ENCODE results near the gene WWOX.
A peak's percentile ranks its signal among the peaks of the same experiment; 100 is the strongest.

Gene WWOX

DNA sequence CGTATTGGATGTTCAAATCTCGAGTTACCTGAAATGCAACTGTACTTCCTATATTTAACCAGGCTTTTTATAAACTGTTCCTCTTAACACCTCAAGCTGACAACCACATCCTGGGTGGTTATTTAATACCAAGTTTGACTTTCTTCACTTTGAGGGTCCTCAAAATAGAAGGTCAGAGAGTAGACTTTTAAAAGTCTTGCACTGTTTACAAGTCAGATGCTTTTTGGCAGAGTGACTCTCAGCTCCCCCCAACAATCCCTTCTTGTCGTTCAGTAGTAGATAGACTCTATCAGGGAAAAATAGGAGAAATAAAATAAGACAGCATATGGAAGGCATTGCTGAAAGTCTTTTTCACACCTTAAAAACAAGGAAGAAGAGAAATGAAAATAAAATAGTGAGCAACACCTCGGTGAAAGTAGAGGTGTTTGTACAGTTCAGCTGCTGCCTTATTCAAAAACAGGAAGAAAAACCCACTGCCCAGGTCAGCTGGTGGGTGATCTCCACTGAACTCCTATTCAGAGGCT is 650.4 kb downstream of the WWOX start:
- DNase-seq = no peak

DNA sequence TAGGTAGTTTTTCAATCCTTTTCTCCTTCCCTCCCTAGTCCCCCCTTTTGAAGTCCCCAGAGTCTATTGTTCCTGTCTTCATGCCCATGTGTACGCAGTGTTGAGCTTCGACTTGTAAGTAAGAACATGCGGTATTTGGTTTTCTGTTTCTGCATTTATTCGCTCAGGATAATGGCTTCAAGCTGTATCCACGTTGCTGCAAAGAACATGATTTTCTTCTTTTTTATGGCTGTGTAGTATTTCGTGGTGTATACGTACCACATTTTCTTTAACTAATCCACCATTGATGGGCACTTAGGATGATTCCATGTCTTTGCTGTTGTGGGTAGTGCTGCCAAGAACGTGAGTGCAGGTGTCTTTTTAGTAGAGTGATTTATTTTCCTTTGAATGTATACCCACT is 651.2 kb downstream of the WWOX start:
- no peak for DNase-seq

DNA sequence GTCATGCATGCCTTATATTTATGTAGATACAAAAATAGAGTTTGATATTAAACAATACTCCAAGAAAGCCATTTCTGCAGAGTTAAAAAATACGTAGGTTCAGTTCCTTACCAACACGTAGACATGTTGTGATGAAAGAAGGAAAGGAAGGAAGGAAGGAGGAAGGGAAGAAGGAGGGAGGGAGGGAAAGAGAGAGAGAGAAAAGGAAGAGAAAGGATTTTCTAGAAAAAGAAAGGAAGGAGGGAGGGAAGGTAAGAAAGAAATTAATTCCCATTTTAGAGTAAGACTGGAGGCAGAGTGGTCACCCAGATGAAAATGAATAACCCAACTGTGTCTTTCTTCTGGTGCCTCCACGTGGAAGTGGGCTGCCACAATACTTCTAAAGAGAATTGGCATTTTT is 652.1 kb downstream of the WWOX start:
- no peak for DNase-seq

DNA sequence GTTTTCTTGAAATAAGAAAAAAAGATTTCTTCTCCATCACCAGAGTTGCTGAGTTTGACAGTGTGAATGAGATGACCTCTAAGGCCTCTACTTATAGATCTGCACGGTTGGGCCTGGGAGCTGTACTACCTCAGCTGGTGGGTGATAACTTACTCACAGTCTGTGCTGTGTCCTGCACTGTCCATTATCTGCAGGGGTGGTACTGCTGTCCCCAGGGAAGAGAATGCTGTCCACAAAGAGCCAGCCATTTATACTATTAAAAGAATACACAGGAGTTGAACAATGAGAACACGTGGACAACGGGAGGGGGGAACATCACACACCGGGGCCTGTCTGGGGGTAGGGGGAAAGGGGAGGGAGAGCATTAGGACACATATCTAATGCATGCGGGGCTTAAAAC is 655.3 kb downstream of the WWOX start:
- no peak for DNase-seq

DNA sequence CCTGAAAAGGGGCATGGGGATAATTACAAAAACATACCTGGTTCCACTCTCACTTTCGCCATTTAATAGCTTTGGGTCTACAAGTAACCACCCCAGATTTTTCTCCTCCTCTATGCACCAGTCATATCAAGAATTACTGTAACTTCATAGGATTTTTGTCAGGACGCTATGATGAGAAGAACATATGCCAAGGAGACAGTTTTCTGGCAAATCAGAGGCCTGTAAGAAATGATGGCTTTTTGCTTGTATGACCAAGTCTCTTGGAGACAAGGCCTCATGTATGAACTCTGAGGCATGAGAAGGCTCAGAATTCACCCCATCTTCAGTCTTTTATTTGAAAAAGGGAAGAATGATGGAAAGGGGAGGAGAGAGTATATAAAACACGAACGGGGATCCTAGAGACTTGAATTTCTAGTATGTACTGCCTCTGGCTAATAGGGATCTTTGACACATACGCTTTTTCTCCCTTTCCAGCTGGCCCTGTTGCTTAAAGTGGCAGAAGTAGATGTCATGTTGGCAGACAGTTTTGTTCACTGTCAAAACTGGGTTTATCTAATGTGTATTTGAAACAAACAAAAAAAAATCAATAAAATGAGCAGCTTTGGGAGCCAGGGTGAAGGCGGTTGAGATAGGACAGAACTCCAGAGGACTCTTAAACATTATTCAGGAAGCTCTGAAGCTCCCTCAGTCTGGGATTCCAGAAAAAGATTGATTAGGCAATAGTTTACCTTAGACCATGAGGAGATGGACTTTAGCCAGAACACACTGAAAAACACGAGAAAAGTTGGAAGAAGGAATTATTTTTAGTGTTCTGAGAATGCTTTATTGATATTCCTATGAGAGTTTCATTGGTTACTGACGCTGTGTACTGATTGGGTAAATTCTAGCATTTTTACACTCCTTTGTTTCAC is 656.6 kb downstream of the WWOX start:
- DNase-seq = no peak

DNA sequence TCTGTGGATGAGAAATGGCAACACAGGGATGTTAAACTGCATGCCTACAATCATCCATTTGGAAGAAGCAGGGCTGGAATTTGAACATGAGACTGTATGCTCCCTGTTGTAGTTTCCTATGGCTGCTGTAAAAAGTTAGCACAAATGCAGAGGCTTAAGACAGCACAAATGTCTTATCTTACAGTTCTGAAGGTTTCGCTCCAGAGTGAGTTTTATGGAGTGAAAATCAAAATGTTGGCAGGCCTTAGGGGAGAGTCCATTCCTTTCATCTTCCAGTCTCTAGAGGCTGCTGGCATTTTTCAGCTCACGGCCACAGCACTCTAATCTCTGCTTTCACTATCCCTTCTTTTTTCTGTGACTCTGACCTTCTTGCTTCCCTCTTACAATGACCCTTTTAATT is 660.1 kb downstream of the WWOX start:
- DNase-seq = no peak

DNA sequence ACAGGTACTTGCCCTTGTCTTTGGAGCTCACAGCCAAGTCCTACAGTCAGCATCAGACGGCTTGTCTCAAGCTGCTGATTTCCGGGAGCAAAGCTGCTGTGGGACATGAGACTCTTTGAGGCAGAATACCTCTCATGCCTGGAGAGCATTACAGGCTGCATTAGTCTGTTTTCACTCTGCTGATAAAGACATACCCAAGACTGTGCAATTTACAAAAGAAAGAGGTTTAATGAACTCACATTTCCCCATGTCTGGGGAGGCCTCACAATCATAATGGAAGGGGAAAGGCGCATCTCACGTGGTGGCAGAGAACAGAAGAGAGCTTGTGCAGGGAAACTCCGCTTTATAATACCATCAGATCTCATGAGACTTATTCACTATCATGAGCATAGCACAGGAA is 661.2 kb downstream of the WWOX start:
- no peak for DNase-seq

DNA sequence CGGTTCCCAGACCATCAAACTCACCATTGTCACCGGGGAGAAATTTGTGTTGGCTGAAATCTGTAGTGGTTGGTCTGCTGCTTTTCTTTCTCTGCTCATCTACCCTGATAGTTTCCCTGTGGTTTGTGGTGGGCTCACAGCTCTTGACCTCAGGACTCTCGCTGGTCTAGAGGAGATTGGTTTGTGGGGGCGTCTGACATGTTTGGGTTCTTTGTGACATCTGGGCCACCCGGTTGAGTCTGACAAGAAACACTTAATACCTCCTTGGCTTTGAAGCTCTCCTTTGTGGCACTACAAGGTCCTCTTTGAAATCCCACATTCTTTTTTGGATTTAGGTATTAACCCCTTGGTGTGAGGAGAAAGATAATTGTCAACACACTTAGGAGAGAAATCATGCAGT is 662.0 kb downstream of the WWOX start:
- DNase-seq = no peak

DNA sequence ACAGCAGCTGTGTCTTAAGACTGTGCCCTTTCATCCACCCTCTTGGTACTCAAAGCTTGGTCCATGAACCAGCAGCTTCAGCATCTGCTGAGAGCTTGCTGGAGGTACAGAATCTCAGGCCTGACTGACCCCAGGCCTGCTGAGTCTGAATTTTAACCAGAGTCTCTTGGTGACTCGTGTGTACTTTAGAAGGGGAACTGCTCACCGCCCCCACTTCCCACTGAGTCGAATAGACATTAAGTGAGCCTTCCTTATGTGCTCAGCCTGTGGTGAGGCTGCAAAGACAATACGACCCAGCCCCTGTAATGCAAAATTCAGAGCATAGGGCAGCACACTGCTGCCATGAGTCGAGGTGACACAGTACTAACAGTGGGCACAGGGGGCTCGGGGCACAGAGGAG is 662.8 kb downstream of the WWOX start:
- DNase-seq = no peak

DNA sequence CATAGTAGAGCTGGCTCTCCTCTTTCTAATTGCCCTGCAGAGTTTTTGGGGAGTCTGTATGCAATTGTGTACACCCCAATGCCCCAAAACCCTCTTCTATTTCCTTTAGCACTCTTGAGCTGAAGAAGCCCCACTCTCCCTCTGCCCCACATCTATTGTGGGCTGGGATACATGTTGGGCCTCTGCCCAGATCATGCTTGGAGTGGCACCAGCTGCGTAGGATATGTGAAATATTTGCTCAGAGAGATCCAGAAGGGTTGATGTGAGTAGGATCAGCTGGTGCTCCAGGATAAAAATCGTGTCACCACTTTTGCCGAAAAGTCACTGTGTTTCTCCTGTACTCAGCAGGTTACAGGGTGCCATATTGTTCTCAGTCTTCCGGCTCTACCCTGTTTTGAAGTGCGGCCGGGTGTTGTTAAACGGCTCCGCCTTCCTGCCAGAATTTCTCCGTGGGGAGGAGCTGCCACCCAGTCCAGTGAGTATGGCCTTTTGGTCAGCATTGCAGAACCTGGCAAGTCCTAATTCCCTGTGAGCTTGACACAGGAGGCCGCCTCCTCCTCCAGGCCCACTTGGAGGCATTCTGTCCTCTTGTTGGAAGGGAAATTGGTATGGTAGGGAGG is 664.5 kb downstream of the WWOX start:
- no peak for DNase-seq

DNA sequence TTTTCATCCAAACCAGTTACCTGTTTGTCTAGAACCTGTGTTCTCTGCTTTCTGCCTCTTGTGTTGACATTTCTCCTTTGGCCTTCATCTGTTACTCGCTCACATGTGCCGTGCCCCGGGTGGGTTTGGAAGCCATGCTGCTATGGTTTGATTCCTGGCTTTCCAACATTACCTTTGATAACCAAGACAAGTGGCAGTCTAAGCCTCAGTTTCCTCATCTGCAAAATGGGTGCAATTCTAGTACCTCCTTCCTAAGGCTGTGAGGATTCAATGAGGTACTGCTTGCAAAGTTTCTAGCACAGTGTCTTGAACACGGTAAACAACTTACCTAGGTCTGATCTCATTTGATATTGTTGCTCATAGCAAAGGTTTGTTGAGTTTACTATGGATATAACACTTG is 665.0 kb downstream of the WWOX start:
- DNase-seq = no peak

DNA sequence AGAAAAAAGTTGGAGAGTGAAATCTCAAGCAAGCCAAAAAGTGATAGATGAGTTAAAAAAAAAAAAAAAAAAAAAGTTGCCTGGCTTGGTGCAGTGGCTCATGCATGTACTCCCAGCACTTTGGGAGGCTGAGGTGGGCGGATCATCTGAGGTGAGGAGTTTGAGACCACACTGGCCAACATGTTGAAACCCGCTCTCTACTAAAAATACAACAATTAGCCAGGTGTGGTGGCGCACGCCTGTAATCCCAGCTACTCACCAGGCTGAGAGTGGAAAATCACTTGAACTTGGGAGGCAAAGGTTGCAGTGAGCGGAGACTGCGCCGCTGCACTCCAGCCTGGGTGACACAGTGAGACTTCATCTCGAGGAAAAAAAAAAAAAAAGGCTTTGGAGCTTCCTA is 668.8 kb downstream of the WWOX start:
- no peak for DNase-seq

DNA sequence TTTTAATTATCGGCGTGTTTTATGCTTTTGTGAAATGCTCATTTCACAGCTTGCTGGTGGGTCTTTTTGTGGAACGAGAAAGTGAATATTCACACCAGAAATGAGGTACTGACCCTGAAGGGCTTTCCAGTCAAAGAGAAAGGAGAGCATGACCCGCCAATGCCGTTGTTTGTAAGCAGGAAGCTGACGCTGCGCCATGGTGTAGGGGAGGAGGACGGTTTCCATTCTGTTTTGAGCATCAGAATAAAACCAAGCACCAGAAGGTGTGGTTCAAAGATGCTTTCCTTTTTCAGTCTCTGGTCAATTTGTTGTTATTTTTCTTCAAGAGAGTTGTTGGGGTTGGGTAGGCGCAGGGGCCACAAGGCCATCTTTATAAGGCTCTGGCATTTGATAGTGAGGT is 669.3 kb downstream of the WWOX start:
- no peak for DNase-seq

DNA sequence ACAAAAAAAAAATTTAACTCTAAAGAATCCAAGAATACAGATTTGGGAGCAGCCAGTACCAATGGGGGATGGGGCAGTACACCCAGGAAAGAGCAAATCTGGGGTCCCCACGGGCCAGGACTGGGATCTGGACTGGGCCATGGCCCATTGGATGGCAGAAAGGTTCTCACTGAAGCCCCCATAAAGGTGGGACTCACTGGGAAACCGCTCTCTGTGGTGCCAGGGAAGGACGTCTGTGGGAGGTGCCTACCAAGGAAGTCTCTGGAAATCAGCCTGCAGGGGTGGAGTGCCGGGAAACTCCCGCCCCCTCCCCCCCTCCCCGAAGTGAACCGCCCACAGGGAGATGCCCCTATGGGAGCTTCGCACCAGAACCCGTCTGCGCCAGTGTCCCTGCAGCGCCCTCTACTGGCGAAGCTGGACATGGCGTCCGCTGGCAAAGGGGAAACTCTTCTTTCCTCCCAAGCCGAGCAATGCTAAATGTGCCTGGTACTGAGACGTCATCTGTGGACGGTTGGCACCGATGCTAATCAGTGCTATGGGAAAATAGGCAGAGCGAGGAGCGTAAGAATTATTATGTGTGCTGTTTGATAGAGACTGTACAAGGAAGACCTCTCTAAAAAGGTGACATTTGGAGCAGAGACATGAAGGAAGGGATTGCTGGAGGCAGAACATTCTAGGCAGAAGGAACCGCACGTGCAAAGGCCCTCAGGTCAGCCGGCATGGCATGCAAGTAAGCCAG is 671.1 kb downstream of the WWOX start:
- peak; percentile 76 for DNase-seq

DNA sequence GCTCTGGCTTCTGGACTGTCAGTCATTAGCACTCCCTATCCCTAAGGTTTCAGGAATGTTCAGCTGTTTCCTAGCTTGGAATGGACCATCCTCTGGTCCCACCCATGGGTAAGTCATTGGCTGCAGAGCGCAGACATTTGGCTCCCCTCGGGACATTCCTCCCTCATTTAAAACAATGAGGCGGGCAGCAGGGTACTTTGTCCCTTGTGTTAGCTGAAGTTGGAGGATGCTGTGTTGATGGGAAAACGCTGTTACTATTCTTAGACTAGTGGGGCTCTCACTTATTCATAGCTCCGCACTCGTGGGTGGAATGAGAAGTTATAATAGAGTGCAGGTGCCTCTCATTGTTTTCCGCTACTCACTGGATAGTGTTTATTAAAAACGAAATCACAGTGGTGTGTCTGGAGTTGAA is 673.8 kb downstream of the WWOX start:
- DNase-seq = no peak

DNA sequence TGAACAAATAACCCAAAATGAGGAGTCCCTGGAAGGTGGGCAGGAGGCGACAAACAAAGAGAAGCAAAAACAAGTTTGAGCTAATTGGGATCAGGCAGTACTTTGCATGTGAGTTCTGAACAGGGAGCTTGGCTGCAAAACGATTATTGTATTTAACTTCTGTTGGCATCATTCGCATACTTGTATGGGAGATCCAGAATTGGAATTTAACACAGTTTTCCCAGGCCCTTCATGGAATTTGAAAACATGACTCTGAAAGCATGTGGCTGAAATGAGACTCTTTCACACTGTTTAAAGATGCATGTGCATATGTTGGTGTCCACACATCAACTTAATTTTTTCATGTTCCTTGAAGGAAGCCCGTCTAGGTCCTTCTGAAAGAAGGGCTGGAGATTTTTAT is 674.3 kb downstream of the WWOX start:
- DNase-seq = no peak

DNA sequence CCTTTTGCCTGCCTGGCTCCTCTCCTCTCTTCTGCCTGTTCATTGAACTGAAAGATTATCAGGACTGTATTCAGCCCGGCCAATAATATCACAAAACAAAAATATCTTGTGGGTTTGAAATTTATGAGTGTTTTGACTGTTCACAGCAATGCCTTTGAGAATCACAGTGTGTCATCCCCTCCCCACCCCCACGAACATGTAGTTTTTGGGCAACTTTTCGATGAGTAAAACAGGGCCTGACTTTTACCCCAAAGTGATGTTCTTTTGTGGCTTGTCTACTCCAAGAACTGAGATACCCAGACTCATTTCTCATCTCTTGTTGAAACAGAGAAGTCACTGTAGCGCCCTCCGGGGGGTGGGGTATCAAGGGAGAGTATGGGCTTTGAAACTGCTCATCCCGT is 675.7 kb downstream of the WWOX start:
- no peak for DNase-seq

DNA sequence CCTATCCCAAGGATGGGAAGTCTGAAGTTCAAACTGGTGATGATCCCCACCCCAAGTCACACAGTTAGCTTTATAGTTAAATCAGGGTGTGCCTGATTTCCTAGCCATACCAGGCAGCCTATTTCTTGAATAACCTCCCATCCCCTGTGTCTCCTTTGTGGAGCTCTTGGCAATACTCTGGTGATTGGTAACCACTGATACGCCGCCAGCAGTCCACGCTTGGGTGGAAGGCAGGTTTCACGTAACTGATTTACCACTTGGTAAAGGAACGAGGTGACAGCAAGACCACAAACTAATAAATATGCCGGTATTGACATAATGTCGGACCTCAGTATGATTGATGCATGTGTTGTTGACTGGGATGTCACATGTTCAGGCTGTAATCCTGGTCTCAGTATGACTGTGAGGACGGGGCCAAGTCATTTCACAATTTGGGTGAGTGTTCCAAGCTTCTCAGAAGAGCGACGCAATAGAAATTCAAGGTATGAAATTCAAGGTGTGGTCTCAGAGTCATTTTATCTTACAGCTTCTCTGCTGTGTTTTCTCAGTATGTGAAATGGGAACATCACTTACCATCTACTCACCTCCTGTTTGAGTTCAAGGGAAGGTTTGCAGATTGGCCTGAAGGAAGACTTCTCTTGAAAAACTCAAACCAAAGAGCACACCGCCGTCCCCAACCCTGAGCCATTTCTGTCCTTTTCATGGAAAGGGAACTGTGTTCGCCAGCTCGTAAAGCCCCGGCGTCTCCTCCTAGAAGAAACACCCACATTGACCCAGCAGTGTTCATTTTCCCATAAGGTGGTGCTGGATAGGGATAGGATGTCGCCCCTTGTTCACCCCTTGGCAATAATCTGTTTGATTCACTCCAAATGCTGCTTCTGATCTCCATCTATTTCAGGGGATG is 678.9 kb downstream of the WWOX start:
- DNase-seq = no peak

DNA sequence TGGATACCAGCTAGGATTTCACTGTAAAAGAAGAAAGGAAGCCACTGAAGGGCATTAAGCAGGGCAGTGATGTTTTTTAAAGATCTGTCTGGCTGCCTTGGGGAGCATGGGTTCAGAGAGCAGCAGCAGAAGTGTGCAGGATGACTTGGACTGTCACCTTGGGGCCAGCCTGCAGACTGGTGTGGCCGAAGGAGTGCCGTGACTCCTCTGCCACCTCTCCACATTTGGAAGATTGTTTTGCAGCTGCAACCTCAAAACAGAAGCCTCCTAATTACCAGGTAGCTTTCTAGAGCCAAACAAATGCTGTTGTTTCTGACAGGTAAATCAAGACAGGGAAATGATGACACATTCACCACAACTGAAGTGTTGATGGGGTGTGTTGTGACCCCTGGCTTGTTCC is 681.4 kb downstream of the WWOX start:
- DNase-seq = no peak

DNA sequence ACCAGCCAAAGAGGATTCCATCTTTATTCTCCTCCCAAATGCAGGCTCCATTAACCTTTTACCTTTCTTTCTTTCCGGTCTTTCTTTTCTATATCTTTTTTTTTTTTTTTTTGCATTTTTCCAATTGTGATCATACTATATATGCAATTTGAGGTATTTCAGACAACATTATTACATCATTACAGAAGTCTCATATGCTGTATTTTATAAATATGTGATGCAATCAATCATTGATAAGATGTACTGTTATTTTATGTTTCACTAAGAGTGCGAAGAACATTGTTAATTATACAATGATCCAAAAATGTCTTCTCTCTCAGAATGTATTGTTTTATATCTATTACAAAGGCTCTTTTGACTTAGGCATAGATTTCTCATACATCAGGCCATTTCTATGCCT is 683.1 kb downstream of the WWOX start:
- no peak for DNase-seq

DNA sequence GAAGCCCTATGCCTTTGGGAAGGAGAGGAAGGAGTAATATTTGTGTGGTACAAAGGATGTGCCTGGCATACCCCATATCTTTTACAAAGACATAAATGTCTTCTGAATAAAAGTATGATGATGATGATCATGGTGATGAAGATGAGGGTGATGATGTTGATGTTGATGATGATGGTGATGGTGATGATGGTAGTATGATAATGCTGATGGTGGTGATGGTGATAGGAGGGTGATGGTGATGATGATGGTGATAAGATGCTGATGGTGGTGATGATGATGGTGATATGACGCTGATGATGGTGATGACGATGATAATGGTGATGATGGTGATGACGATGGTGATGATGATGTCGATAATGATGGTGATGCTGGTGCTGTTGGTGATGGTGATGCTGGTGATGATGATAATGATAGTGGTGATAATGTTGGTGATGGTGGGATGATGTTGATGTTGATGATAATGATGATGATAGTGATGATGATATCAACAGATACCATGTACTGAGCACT is 684.2 kb downstream of the WWOX start:
- no peak for DNase-seq

DNA sequence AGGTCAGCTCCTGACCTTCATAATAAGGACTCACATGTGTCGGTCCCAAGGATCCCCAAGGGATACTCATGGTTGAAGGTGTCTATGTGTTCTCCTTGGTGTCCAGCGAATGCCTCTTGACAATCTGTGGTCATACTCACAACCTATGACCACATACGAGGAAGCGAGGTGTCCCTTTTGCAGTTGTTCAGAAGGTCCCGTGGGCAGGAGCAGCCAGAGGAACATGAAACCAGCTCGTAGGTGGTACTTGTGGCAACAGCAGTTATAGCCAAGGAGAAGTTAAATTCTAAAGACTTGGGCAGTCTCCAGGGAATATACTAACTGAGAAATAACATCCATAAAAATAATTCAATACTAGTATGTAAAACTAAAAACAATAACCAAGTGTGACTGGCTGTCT is 685.3 kb downstream of the WWOX start:
- no peak for DNase-seq
